Calu3 (cell line): ENCODE data around the gene HBP1. TPM values are rescaled to one million over a fixed set of nuclear protein-coding genes. Genes with fewer than 3 reads are reported as not detected.

ENCODE experiments used
- BruUV-seq: library from RNA; stranded (reverse); fragments of 400-500 nt; replicated peaks from 2 replicates; lab custom pipeline; 2021; lab: Mats Ljungman, UMichigan
- CTCF ChIA-PET: fragments of 300-600 bp; sonication (Branson Sonifier 250); formaldehyde crosslinking; loops from one replicate; lab custom pipeline; 2022; ENCODE audit warnings: antibody characterized with exemption; lab: Charles Lee
- DNase-seq: peaks from one replicate; pipeline ENCODE4 v3.0.0; 2022
- H3K27ac Mint-ChIP-seq: one replicate; pipeline ENCODE4 v1.8.0; 2022; ENCODE audit warnings: mixed read lengths; ENCODE audit not compliant: unreplicated experiment
- H3K27me3 Mint-ChIP-seq: one replicate; pipeline ENCODE4 v1.8.0; 2022; ENCODE audit warnings: mixed read lengths; ENCODE audit not compliant: unreplicated experiment
- H3K36me3 Mint-ChIP-seq: one replicate; pipeline ENCODE4 v1.8.0; 2022; ENCODE audit warnings: mild to moderate bottlenecking, moderate library complexity, mixed read lengths; ENCODE audit not compliant: insufficient read depth, unreplicated experiment
- H3K4me1 Mint-ChIP-seq: one replicate; pipeline ENCODE4 v1.8.0; 2022; ENCODE audit warnings: mild to moderate bottlenecking, low read depth, mixed read lengths; ENCODE audit not compliant: unreplicated experiment
- H3K4me3 Mint-ChIP-seq: one replicate; pipeline ENCODE4 v1.8.0; 2022; ENCODE audit warnings: mild to moderate bottlenecking, low read depth, moderate library complexity, mixed read lengths; ENCODE audit not compliant: unreplicated experiment
- H3K9me3 Mint-ChIP-seq: one replicate; pipeline ENCODE4 v1.8.0; 2022; ENCODE audit warnings: low read depth, mixed read lengths; ENCODE audit not compliant: unreplicated experiment
- intact Hi-C: fragments of 100-400 bp; cut with micrococcal nuclease; formaldehyde crosslinking; loops from one replicate; pipeline ENCODE4 v1.10.0; 2022; ENCODE audit not compliant: unreplicated experiment
- total RNA-seq: library from RNA; stranded (reverse); gene quantifications from 2 replicates; pipeline ENCODE4 v1.2.3, GENCODE V29; 2022
- TF ChIP-seq, protein P1 (sequence below): fragments of 200-600 bp; IDR thresholded peaks from one replicate; pipeline ENCODE4 v1.8.0; 2022; ENCODE audit warnings: antibody characterized with exemption; ENCODE audit not compliant: unreplicated experiment

The HBP1 gene
- total RNA-seq, 1 experiment from 2014 or later, result 32.0 TPM

- CTCF ChIA-PET, result interaction anchor here (0.6 to 1.4 kb wide), 3 partner anchors 20 to 333 kb away, joined by 4 to 6 read pairs (median 5); no protein-coding TSS in a partner anchor
- peak overlapping the region; percentile 98 for H3K27ac Mint-ChIP-seq
- intact Hi-C loops, result no loop called here
- H3K36me3 Mint-ChIP-seq, result peaks cover 32% of the 10 kb centered on the region
- TF ChIP-seq, protein P1, sequence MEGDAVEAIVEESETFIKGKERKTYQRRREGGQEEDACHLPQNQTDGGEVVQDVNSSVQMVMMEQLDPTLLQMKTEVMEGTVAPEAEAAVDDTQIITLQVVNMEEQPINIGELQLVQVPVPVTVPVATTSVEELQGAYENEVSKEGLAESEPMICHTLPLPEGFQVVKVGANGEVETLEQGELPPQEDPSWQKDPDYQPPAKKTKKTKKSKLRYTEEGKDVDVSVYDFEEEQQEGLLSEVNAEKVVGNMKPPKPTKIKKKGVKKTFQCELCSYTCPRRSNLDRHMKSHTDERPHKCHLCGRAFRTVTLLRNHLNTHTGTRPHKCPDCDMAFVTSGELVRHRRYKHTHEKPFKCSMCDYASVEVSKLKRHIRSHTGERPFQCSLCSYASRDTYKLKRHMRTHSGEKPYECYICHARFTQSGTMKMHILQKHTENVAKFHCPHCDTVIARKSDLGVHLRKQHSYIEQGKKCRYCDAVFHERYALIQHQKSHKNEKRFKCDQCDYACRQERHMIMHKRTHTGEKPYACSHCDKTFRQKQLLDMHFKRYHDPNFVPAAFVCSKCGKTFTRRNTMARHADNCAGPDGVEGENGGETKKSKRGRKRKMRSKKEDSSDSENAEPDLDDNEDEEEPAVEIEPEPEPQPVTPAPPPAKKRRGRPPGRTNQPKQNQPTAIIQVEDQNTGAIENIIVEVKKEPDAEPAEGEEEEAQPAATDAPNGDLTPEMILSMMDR, result no peak
- H3K9me3 Mint-ChIP-seq, result no peaks in the 10 kb centered on the region
- no peaks in the 10 kb centered on the region for H3K27me3 Mint-ChIP-seq
- peaks cover 8% of the 10 kb centered on the region for H3K4me1 Mint-ChIP-seq
- H3K4me3 Mint-ChIP-seq, result peak overlapping the region; percentile 90
- DNase-seq, result peak; percentile 4
- TSS peak; percentile 82 for BruUV-seq
Measured at GRCh38 chr7:107167483-107168232, 1.1 kb upstream of the HBP1 start.

DNA sequence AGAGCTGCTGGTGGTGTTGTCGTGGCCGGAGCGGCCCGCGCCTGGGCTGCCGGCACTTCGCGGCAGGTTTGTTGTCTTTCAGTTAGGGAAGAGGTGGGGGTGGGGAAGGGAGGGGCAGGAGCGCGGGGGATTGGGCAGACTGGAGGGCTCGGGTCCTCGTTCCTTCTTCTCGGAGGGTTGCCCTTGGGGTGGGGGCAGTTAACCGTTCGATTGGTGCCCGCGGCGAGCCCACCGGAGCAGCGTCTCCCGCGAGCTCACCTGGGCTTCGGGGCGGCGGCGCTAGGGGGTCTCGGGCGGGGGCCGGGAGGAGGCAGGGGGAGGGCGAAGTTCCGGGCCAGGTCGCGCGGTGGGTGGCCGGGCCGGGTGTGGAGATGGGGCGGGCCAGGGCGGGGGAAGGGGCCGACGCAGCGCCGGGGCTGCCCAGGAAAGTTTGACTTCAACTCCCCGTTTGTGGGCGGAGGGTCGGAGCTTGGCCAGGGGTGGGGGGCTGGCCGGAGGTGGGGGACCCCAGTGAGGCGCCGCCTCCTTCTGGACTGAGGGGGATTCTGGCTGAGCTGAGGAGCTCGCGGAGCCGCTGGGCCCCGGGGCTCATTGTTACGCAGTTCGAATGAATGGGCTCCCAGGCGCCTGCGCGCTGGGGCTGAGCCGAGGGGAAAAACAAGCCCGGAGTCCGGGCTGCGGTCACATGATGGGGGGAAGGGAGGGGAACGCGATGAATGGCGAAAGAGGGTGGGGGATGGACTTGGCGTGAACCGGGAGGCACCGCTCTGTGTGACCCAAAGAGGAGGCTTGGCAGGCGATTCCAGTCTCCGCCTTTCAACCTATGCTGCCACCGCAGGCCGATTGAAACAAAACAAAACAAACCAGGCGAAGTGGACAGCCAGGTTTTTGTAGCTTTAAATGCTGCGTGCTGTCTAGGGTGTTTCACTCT, 582 bp downstream of the HBP1 start:
- Mint-ChIP-seq H3K36me3 (peaks cover 32% of the 10 kb centered on the region), H3K27ac (peak overlapping the region; percentile 98), H3K4me3 (peak overlapping the region; percentile 90), H3K27me3 (no peaks in the 10 kb centered on the region), H3K4me1 (peaks cover 20% of the 10 kb centered on the region), H3K9me3 (no peaks in the 10 kb centered on the region)
- no TSS peak for BruUV-seq
- CTCF ChIA-PET, result interaction anchor here (0.6 to 1.4 kb wide), 5 partner anchors 10 to 705 kb away, joined by 3 to 5 read pairs (median 3); no protein-coding TSS in a partner anchor
- TF ChIP-seq, protein P1, result no peak
- DNase-seq, result peak; percentile 93
- intact Hi-C loops, result no loop called here

DNA sequence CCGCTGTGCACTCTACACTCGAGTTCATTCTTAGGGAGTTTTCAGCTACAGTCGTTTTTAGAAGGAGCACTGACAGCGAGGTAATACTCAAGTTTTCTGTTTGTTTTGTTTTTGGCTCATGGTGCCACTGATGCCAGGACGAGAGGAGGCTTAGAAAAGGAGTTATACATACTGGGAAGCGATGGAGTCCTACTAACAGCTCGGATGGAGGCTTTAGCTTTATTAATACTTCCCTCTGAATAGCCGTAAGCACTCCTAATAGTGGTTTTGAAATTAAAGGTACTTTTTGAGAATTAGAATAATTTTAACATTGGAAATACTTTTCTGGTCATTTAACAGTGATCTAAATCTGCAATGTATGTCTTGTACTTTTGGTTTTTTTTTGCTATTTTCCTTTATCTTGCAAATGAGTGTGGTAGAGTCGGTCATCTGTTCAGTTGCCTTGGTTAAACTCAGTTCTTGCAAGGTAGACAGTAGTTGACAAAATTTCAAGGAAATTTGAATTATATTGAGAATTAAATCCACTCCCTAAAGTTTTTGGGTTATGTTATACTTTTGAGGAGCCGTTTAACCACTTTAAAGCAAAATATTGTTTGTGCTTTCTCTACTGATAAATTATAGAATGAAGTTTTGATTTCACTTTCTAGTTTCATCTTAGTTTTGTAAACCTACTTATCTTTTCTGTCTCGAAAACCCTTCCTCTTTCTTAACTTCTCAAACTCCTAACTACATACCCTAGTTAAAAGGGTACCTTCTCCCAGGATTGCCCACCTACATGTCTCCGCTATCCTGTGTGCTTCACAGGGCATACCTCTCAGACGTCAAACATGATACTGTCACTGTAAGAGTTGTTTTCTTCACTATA, 1.5 kb downstream of the HBP1 start:
- Mint-ChIP-seq H3K4me3 (peak overlapping the region; percentile 90), H3K27ac (peak overlapping the region; percentile 98), H3K4me1 (peaks cover 23% of the 10 kb centered on the region), H3K27me3 (no peaks in the 10 kb centered on the region), H3K9me3 (no peaks in the 10 kb centered on the region), H3K36me3 (peaks cover 32% of the 10 kb centered on the region)
- intact Hi-C loops, result no loop called here
- DNase-seq, result no peak
- CTCF ChIA-PET, result interaction anchor here (0.7 to 1.0 kb wide), 2 partner anchors 10 to 859 kb away, joined by 3 to 5 read pairs; no protein-coding TSS in a partner anchor
- TF ChIP-seq, protein P1, result no peak
- BruUV-seq, result TSS peak; percentile 50
